Measurements from ENCODE around the gene CRTC3.

Gene CRTC3

DNA sequence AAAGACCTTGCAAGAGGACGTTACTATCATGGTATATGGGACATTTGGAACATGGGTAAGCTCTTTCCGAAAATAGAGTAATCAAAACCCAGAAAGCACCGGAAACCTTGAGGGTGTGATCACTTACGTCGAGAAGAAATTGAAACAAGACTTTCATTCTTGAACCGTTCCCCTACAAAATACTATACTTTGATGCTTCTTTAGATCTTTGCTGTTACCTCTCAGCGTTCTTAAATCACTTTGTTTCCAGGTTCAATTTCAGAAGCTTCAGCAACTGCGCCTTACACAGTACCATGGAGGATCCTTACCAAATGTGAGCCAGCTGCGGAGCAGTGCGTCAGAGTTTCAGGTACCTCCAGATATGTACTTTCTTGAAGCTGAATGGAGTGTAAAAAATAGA is 10.1 kb downstream of the CRTC3 start:
- no peak for FAIRE-seq
- no peak for DNase-seq (ENCODE audit: insufficient read length, low spot score)
- TF ChIP-seq, protein P1, sequence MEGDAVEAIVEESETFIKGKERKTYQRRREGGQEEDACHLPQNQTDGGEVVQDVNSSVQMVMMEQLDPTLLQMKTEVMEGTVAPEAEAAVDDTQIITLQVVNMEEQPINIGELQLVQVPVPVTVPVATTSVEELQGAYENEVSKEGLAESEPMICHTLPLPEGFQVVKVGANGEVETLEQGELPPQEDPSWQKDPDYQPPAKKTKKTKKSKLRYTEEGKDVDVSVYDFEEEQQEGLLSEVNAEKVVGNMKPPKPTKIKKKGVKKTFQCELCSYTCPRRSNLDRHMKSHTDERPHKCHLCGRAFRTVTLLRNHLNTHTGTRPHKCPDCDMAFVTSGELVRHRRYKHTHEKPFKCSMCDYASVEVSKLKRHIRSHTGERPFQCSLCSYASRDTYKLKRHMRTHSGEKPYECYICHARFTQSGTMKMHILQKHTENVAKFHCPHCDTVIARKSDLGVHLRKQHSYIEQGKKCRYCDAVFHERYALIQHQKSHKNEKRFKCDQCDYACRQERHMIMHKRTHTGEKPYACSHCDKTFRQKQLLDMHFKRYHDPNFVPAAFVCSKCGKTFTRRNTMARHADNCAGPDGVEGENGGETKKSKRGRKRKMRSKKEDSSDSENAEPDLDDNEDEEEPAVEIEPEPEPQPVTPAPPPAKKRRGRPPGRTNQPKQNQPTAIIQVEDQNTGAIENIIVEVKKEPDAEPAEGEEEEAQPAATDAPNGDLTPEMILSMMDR (IDR thresholded peaks at IDR 0.05; ENCODE audit: insufficient read depth, missing control alignments), result no peak

DNA sequence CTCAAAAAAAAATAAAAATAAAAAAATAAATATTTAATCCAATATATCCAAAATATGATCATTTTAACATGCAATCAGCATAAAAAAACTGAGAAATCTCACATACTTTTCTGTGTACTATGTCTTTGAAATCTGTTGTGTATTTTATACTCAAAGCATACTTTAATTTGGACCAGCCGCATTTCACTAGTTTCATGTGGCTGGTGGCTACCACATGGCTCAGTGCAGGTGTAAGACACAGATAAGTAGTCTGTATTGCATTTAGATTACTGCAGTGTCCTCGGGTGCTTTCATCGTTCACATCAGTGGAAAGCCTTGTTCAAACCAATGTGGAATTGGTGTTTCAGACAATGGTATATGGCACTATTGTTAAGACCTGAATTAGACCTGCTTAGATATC is 11.0 kb downstream of the CRTC3 start:
- TF ChIP-seq, protein P1 (IDR thresholded peaks at IDR 0.05; ENCODE audit: insufficient read depth, missing control alignments), result no peak
- no peak for DNase-seq (ENCODE audit: insufficient read length, low spot score)
- FAIRE-seq, result no peak

DNA sequence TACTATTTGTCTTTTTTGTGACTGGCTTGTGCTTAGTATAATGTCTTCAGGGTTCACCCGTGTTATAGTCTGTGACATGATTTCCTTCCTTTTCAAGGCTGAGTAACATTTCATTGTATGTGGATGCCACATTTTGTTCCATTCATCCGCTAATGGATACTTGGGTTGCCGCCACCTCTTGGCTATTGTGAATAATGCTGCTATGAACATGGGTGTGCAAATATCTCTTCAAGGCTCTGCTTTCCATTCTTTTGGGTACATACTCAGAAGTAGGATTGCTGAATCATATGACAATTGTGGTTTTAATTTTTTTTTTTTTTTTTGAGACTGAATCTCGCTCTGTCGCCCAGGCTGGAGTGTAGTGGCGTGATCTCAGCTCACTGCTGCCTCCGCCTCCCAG is 15.4 kb downstream of the CRTC3 start:
- TF ChIP-seq, protein P1 (IDR thresholded peaks at IDR 0.05; ENCODE audit: insufficient read depth, missing control alignments), result no peak
- DNase-seq (ENCODE audit: insufficient read length, low spot score), result no peak

DNA sequence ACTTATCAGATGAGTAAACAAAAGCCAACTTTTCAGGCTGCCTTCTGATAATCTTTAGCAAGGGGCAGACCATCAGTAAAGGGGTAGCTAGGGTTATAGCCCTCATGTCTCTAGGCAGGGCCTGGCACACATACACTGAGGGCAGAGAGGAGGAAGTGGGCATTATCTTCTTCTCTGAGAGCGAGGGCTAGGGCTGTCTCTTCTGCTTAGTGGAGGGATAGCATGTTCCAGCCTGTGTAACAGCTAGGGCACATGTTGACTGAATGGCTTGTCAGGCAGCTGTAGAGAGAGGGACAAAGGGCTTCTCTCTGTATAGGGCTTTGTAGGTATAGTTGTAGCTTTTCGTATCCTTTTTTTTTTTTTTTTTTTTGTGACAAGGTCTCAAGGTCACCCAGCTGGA is 17.8 kb downstream of the CRTC3 start:
- no peak for DNase-seq (ENCODE audit: insufficient read length, low spot score)
- TF ChIP-seq, protein P1 (IDR thresholded peaks at IDR 0.05; ENCODE audit: insufficient read depth, missing control alignments), result no peak
- no peak for FAIRE-seq

More for the DNA sequence above, 15.4 kb downstream of the CRTC3 start:
- FAIRE-seq, result no peak

DNA sequence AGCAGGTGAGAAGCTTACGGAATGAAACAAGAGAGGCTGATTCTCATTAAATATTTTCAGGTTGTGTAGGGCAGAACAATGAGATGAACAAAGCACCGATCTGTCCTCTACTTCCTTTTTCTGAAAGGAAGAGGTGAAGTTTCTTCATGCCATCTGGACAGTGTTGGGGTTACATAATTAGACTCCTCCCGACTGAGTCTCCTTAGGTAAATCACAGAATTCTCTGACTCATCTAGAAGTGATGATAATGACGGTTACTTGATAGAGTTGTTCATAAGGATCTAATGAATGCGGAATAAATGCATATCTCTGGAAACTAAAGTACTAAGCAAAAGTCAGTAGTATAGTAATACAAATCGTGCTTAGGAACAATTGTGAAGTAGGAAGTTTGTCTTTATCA is 21.2 kb downstream of the CRTC3 start:
- no peak for FAIRE-seq
- DNase-seq (ENCODE audit: insufficient read length, low spot score), result no peak
- TF ChIP-seq, protein P1 (IDR thresholded peaks at IDR 0.05; ENCODE audit: insufficient read depth, missing control alignments), result no peak

DNA sequence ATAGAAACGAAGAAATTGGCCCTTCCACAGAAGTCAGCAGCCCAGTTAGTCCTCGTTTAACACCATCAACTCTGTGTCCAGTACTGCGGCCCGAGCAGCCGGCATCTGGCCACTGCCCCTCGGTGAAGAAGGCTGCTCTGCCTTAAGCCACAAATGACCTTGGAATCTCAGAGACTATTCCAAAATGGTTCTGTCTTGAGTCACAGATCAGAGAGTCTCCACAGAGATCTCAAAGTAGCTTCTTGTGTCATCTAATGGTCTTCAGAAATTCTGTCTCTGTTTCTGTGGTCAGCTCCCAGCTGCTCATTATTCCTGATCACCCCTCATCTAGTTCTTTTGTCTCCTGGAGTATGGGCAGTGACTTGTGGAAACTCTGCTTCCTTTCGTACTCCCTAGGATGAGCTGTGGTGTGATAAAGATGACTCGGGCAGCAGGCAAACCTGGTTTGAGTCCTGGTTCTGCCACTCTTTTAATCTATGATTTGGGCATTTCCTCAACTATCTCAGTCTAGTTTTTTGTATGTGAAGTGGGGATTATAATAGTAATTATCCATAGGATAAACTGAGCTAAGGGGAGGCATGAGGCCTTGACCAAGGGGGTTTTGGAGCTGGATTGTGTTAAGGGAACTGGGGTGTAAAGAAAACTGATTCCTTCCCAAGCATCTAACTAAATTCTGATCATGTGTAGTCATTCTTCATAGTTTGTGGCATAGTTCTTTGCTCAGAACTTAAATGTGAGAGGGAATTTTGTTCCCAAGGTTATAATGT is 22.6 kb downstream of the CRTC3 start:
- DNase-seq (ENCODE audit: insufficient read length, low spot score) (no peak), FAIRE-seq (no peak)

DNA sequence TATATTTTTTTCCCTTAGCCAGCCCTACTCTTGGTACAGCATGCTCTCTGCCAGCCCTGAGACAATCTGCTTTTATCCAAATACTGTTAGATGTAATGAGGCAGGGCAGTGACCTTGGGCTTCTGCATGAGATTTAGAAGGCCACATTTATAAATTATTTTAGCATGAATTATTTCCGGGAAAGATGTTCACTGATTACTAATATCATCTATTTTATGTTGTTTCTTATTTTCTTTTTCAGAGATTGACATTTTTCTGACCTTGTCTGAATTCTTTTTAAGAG is 23.1 kb downstream of the CRTC3 start:
- no peak for FAIRE-seq

More for the DNA sequence above, 22.6 kb downstream of the CRTC3 start:
- TF ChIP-seq, protein P1 (IDR thresholded peaks at IDR 0.05; ENCODE audit: insufficient read depth, missing control alignments), result no peak

More for the DNA sequence above, 23.1 kb downstream of the CRTC3 start:
- TF ChIP-seq, protein P1 (IDR thresholded peaks at IDR 0.05; ENCODE audit: insufficient read depth, missing control alignments), result no peak
- DNase-seq (ENCODE audit: insufficient read length, low spot score), result no peak

Measured in D721Med (cell line).